ENCODE measurements around the gene NFE2L1.
"Not testable (repeated sequence)": the region's sequence is repeated elsewhere in the genome, so short reads cannot be mapped to it uniquely, and the experiment has no call there.

The NFE2L1 gene

GRCh38 chr17:48048384-48049126 is 396 bp downstream of the NFE2L1 start:
- peak; percentile 65 for DNase-seq

GRCh38 chr17:48051283-48051682 is 3.1 kb downstream of the NFE2L1 start:
- DNase-seq, result no peak

GRCh38 chr17:48051706-48052486 is 3.7 kb downstream of the NFE2L1 start:
- DNase-seq, result no peak

- no peak for DNase-seq
These were observed 5.0 kb downstream of the NFE2L1 start for GRCh38 chr17:48052956-48053757.

- no peak for DNase-seq
These were observed 5.6 kb downstream of the NFE2L1 start for GRCh38 chr17:48053758-48054237.

GRCh38 chr17:48054238-48055185 is 6.4 kb downstream of the NFE2L1 start:
- DNase-seq, result no peak

GRCh38 chr17:48055531-48056245 is 7.5 kb downstream of the NFE2L1 start:
- DNase-seq, result peak; percentile 16

- DNase-seq, result no peak
These were observed 8.1 kb downstream of the NFE2L1 start for GRCh38 chr17:48056246-48056745.

- DNase-seq, result no peak
These were observed 8.7 kb downstream of the NFE2L1 start for GRCh38 chr17:48056879-48057278.

GRCh38 chr17:48057626-48058025 is 9.5 kb downstream of the NFE2L1 start:
- no peak for DNase-seq

- no peak for DNase-seq
These were observed 10.4 kb downstream of the NFE2L1 start for GRCh38 chr17:48058393-48059124.

- DNase-seq, result no peak
These were observed 11.0 kb downstream of the NFE2L1 start for GRCh38 chr17:48059125-48059668.

GRCh38 chr17:48060249-48060648 is 12.1 kb downstream of the NFE2L1 start:
- DNase-seq, result no peak

GRCh38 chr17:48062273-48062672 is 14.1 kb downstream of the NFE2L1 start:
- DNase-seq, result no peak

GRCh38 chr17:48064638-48065037 is 16.5 kb downstream of the NFE2L1 start:
- no peak for DNase-seq

GRCh38 chr17:48066192-48066591 is 18.0 kb downstream of the NFE2L1 start:
- no peak for DNase-seq

- no peak for DNase-seq
These were observed 18.5 kb downstream of the NFE2L1 start for GRCh38 chr17:48066656-48067055.

GRCh38 chr17:48067245-48067644 is 19.1 kb downstream of the NFE2L1 start:
- DNase-seq, result no peak

GRCh38 chr17:48067808-48068207 is 19.6 kb downstream of the NFE2L1 start:
- DNase-seq, result not testable (repeated sequence)

- no peak for DNase-seq
These were observed 20.4 kb downstream of the NFE2L1 start for GRCh38 chr17:48068491-48068961.
